GM06990 (cell line): ENCODE results near the gene AGFG2.

Experiments used
- DNase-seq: peaks from one replicate; pipeline ENCODE4 v3.0.0-alpha.2; 2011; ENCODE audit not compliant: insufficient read length; ENCODE audit errors: extremely low read depth
- H3K27me3 ChIP-seq: replicated peaks from 2 replicates; pipeline ENCODE4 v1.6.0; 2011; ENCODE audit warnings: low read length; ENCODE audit not compliant: control insufficient read depth, insufficient read depth
- H3K36me3 ChIP-seq: 2 replicates; pipeline ENCODE4 v1.5.1; 2011; ENCODE audit warnings: low read length; ENCODE audit not compliant: control insufficient read depth, insufficient read depth
- H3K4me3 ChIP-seq: replicated peaks from 2 replicates; pipeline ENCODE4 v1.5.1; 2011; ENCODE audit warnings: low read depth, mild to moderate bottlenecking, control low read depth, low read length
- CTCF ChIP-seq: IDR thresholded peaks from 2 replicates; pipeline ENCODE4 v1.5.1; 2011; ENCODE audit warnings: low read length, control low read depth, mild to moderate bottlenecking, inconsistent platforms; ENCODE audit not compliant: insufficient read depth, poor library complexity, severe bottlenecking

AGFG2 gene

GRCh38 chr7:100614308-100614861 is 75.4 kb downstream of the AGFG2 start:
- no peak for DNase-seq
- Histone ChIP-seq H3K4me3 (no peak overlapping the region), H3K27me3 (no peaks in the 10 kb centered on the region), H3K36me3 (no peaks in the 10 kb centered on the region)
- no peak for TF ChIP-seq CTCF
